HUES6 (cell line): ENCODE data around the gene LRIT2.
"Not testable (repeated sequence)": the region's sequence is repeated elsewhere in the genome, so short reads cannot be mapped to it uniquely, and the experiment has no call there.

ENCODE experiments used
- H3K27ac ChIP-seq: 2 replicates; pipeline ENCODE4 v1.7.0; 2013; ENCODE audit warnings: low read depth, mild to moderate bottlenecking, low read length, inconsistent platforms
- H3K27me3 ChIP-seq: 2 replicates; pipeline ENCODE4 v1.6.1; 2013; ENCODE audit warnings: low read length; ENCODE audit not compliant: control insufficient read depth, insufficient read depth
- H3K36me3 ChIP-seq: 2 replicates; pipeline ENCODE4 v1.6.1; 2013; ENCODE audit warnings: low read length; ENCODE audit not compliant: control insufficient read depth, insufficient read depth
- H3K4me1 ChIP-seq: 2 replicates; pipeline ENCODE4 v1.6.1; 2013; ENCODE audit warnings: low read length; ENCODE audit not compliant: control insufficient read depth, insufficient read depth
- H3K4me3 ChIP-seq: 2 replicates; pipeline ENCODE4 v1.5.1; 2013; ENCODE audit warnings: low read depth, low read length
- H3K9ac ChIP-seq: one replicate; pipeline ENCODE4 v1.6.1; 2013; ENCODE audit warnings: mild to moderate bottlenecking, low read length
- H3K9me3 ChIP-seq: 2 replicates; pipeline ENCODE4 v1.6.1; 2013; ENCODE audit warnings: low read depth, low read length; ENCODE audit not compliant: control insufficient read depth, insufficient read depth

LRIT2 gene

GRCh38 chr10:84194424-84195043 lies 30.8 kb downstream of the LRIT2 start, which contains the start of gene CDHR1:
TSS of gene CDHR1 (plus strand) at chr10:84194537. CDS start at chr10:84194761, 224 bp downstream.
- H3K27ac ChIP-seq, result no peak within 1 kb of the TSS
- peaks cover 2% of the 10 kb centered on the region; the same call in 1 of the 2 replicates for H3K36me3 ChIP-seq
- no peak within 1 kb of the TSS for H3K9ac ChIP-seq
- H3K9me3 ChIP-seq, result no peaks in the 10 kb centered on the region
- H3K4me3 ChIP-seq, result peak within 1 kb of the TSS; percentile 86
- peaks cover 76% of the 10 kb centered on the region for H3K27me3 ChIP-seq
- H3K4me1 ChIP-seq, result peaks cover 12% of the 10 kb centered on the region

- peaks cover 2% of the 10 kb centered on the region; the same call in 1 of the 2 replicates for H3K36me3 ChIP-seq
- peaks cover 76% of the 10 kb centered on the region for H3K27me3 ChIP-seq
- H3K4me3 ChIP-seq, result peak overlapping the region; percentile 86
- no peaks in the 10 kb centered on the region for H3K9me3 ChIP-seq
- no peak overlapping the region for H3K27ac ChIP-seq
- no peak overlapping the region for H3K9ac ChIP-seq
- H3K4me1 ChIP-seq, result peaks cover 12% of the 10 kb centered on the region
Observed at GRCh38 chr10:84193846-84194423, 31.4 kb downstream of the LRIT2 start.

GRCh38 chr10:84193327-84193726 lies 32.0 kb downstream of the LRIT2 start:
- H3K9me3 ChIP-seq, result no peaks in the 10 kb centered on the region
- peaks cover 2% of the 10 kb centered on the region; the same call in 1 of the 2 replicates for H3K36me3 ChIP-seq
- no peak overlapping the region for H3K27ac ChIP-seq
- no peak overlapping the region for H3K4me3 ChIP-seq
- H3K27me3 ChIP-seq, result peaks cover 73% of the 10 kb centered on the region
- no peak overlapping the region for H3K9ac ChIP-seq
- H3K4me1 ChIP-seq, result peaks cover 12% of the 10 kb centered on the region

GRCh38 chr10:84191106-84191505 lies 34.2 kb downstream of the LRIT2 start:
- Histone ChIP-seq H3K4me1 (peaks cover 12% of the 10 kb centered on the region), H3K4me3 (no peak overlapping the region), H3K36me3 (no peaks in the 10 kb centered on the region), H3K27me3 (peaks cover 51% of the 10 kb centered on the region), H3K27ac (no peak overlapping the region), H3K9ac (no peak overlapping the region), H3K9me3 (no peaks in the 10 kb centered on the region)

- peaks cover 46% of the 10 kb centered on the region for H3K27me3 ChIP-seq
- no peak overlapping the region for H3K27ac ChIP-seq
- H3K36me3 ChIP-seq, result no peaks in the 10 kb centered on the region
- no peak overlapping the region for H3K4me3 ChIP-seq
- H3K4me1 ChIP-seq, result peaks cover 12% of the 10 kb centered on the region
- no peaks in the 10 kb centered on the region for H3K9me3 ChIP-seq
- H3K9ac ChIP-seq, result no peak overlapping the region
Observed at GRCh38 chr10:84190621-84191020, 34.7 kb downstream of the LRIT2 start.

- H3K27me3 ChIP-seq, result peaks cover 28% of the 10 kb centered on the region
- H3K27ac ChIP-seq, result no peak overlapping the region
- no peaks in the 10 kb centered on the region for H3K9me3 ChIP-seq
- no peaks in the 10 kb centered on the region for H3K4me1 ChIP-seq
- no peak overlapping the region for H3K9ac ChIP-seq
- H3K36me3 ChIP-seq, result no peaks in the 10 kb centered on the region
- H3K4me3 ChIP-seq, result no peak overlapping the region
Observed at GRCh38 chr10:84188815-84189214, 36.5 kb downstream of the LRIT2 start.

- peaks cover 16% of the 10 kb centered on the region for H3K9me3 ChIP-seq
- H3K4me1 ChIP-seq, result no peaks in the 10 kb centered on the region
- H3K27ac ChIP-seq, result no peak overlapping the region
- no peak overlapping the region for H3K4me3 ChIP-seq
- H3K36me3 ChIP-seq, result no peaks in the 10 kb centered on the region
- no peak overlapping the region for H3K9ac ChIP-seq
- no peaks in the 10 kb centered on the region for H3K27me3 ChIP-seq
Observed at GRCh38 chr10:84185526-84186175, 39.7 kb downstream of the LRIT2 start.

- peaks cover 17% of the 10 kb centered on the region for H3K9me3 ChIP-seq
- no peak overlapping the region for H3K4me3 ChIP-seq
Observed at GRCh38 chr10:84184517-84184916, 40.8 kb downstream of the LRIT2 start.

GRCh38 chr10:84181631-84182030 lies 43.7 kb downstream of the LRIT2 start:
- Histone ChIP-seq H3K4me3 (no peak overlapping the region), H3K27ac (no peak overlapping the region), H3K4me1 (0 out of 2 replicates have a peak, but pooled peaks cover 6% of the 10 kb centered on the region), H3K27me3 (no peaks in the 10 kb centered on the region), H3K9ac (no peak overlapping the region), H3K36me3 (no peaks in the 10 kb centered on the region), H3K9me3 (peaks cover 19% of the 10 kb centered on the region)

More at GRCh38 chr10:84184517-84184916, 40.8 kb downstream of the LRIT2 start:
- H3K4me1 ChIP-seq, result 0 out of 2 replicates have a peak, but pooled peaks cover under 1% of the 10 kb centered on the region
- H3K27ac ChIP-seq, result no peak overlapping the region
- no peaks in the 10 kb centered on the region for H3K27me3 ChIP-seq
- H3K36me3 ChIP-seq, result no peaks in the 10 kb centered on the region
- no peak overlapping the region for H3K9ac ChIP-seq

GRCh38 chr10:84180386-84180785 lies 45.0 kb downstream of the LRIT2 start:
- H3K27me3 ChIP-seq, H3K4me1 ChIP-seq, H3K9ac ChIP-seq, H3K4me3 ChIP-seq, H3K27ac ChIP-seq, H3K36me3 ChIP-seq: not testable (repeated sequence)
- H3K9me3 ChIP-seq, result peaks cover 19% of the 10 kb centered on the region

GRCh38 chr10:84179059-84179710 lies 46.2 kb downstream of the LRIT2 start:
- Histone ChIP-seq H3K27me3 (no peaks in the 10 kb centered on the region), H3K9me3 (peaks cover 19% of the 10 kb centered on the region), H3K36me3 (no peaks in the 10 kb centered on the region), H3K9ac (no peak overlapping the region), H3K4me3 (no peak overlapping the region), H3K4me1 (0 out of 2 replicates have a peak, but pooled peaks cover 6% of the 10 kb centered on the region), H3K27ac (no peak overlapping the region)
